WTC11 (cell line): ENCODE measurements around the gene MEDAG.

ENCODE experiments used
- ETV6 ChIP-seq: sonication (generic); formaldehyde crosslinking; IDR thresholded peaks from 2 replicates; pipeline ENCODE4 v1.8.1; 2022; ENCODE audit warnings: mild to moderate bottlenecking, missing genetic modification reagents
- IRF2 ChIP-seq: sonication (generic); formaldehyde crosslinking; IDR thresholded peaks from 2 replicates; pipeline ENCODE4 v1.8.0; 2022; ENCODE audit warnings: low read depth, missing genetic modification reagents, borderline replicate concordance
- JUN ChIP-seq: sonication (generic); formaldehyde crosslinking; IDR thresholded peaks from 2 replicates; pipeline ENCODE4 v1.8.0; 2023; ENCODE audit warnings: mild to moderate bottlenecking, missing genetic modification reagents
- NR2C2 ChIP-seq: sonication (generic); formaldehyde crosslinking; IDR thresholded peaks from 2 replicates; pipeline ENCODE4 v1.8.0; 2022; ENCODE audit warnings: mild to moderate bottlenecking, missing genetic modification reagents
- RORB ChIP-seq: fragments of 250-450 bp; sonication (Bioruptor Pico); IDR thresholded peaks from 2 replicates; pipeline ENCODE4 v1.9.0; 2021; ENCODE audit warnings: mild to moderate bottlenecking
- TEAD4 ChIP-seq: sonication (generic); formaldehyde crosslinking; IDR thresholded peaks from 2 replicates; pipeline ENCODE4 v1.8.0; 2022; ENCODE audit warnings: mild to moderate bottlenecking, missing genetic modification reagents
- TF ChIP-seq, protein P1 (sequence below): fragments of 200-600 bp; IDR thresholded peaks from 2 replicates; pipeline ENCODE4 v1.8.0; 2022; ENCODE audit warnings: antibody characterized with exemption
- TF ChIP-seq, protein P2 (sequence below): sonication (generic); formaldehyde crosslinking; IDR thresholded peaks from 2 replicates; pipeline ENCODE4 v1.8.0; 2022; ENCODE audit warnings: mild to moderate bottlenecking, missing genetic modification reagents
- TF ChIP-seq, protein P3 (sequence below): sonication (generic); formaldehyde crosslinking; IDR thresholded peaks from 2 replicates; pipeline ENCODE4 v1.8.0; 2023; ENCODE audit warnings: missing genetic modification reagents
- TF ChIP-seq, protein P4 (sequence below): sonication (generic); formaldehyde crosslinking; IDR thresholded peaks from 2 replicates; pipeline ENCODE4 v1.8.1; 2022; ENCODE audit warnings: mild to moderate bottlenecking, moderate library complexity, missing genetic modification reagents

DNA sequence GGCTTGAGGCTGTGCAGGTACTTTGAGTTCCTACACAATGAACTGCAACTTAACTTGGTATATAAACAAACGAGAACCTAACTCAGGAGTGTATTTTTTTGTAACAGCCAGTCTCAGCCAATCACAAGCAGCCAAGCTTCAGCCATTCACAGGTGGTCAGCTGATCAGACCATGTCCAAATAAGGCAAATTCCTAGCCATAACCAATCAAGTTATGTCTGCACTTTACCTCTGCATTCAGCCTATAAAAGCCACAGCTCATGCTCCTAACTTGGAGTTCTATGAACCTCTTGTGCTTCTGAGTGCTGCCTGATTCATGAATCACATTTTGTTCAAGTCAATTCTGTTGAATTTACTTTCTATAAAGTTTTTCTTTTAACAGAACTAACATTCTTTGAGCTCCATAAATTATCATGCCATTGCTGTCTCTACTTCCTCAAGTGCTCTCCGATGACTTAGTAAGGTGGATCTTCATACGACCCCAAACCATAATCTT, 16.8 kb upstream of the MEDAG start:
- TF ChIP-seq, protein P1, sequence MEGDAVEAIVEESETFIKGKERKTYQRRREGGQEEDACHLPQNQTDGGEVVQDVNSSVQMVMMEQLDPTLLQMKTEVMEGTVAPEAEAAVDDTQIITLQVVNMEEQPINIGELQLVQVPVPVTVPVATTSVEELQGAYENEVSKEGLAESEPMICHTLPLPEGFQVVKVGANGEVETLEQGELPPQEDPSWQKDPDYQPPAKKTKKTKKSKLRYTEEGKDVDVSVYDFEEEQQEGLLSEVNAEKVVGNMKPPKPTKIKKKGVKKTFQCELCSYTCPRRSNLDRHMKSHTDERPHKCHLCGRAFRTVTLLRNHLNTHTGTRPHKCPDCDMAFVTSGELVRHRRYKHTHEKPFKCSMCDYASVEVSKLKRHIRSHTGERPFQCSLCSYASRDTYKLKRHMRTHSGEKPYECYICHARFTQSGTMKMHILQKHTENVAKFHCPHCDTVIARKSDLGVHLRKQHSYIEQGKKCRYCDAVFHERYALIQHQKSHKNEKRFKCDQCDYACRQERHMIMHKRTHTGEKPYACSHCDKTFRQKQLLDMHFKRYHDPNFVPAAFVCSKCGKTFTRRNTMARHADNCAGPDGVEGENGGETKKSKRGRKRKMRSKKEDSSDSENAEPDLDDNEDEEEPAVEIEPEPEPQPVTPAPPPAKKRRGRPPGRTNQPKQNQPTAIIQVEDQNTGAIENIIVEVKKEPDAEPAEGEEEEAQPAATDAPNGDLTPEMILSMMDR: no peak
- no peak for TF ChIP-seq TEAD4 (CRISPR knock-in tag)
- TF ChIP-seq, protein P2, sequence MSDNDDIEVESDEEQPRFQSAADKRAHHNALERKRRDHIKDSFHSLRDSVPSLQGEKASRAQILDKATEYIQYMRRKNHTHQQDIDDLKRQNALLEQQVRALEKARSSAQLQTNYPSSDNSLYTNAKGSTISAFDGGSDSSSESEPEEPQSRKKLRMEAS (CRISPR knock-in tag): no peak
- no peak for TF ChIP-seq ETV6
- no peak for TF ChIP-seq IRF2 (CRISPR knock-in tag)
- TF ChIP-seq, protein P3, sequence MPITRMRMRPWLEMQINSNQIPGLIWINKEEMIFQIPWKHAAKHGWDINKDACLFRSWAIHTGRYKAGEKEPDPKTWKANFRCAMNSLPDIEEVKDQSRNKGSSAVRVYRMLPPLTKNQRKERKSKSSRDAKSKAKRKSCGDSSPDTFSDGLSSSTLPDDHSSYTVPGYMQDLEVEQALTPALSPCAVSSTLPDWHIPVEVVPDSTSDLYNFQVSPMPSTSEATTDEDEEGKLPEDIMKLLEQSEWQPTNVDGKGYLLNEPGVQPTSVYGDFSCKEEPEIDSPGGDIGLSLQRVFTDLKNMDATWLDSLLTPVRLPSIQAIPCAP (CRISPR knock-in tag): no peak
- no peak for TF ChIP-seq RORB (CRISPR knock-in tag)
- TF ChIP-seq NR2C2 (CRISPR knock-in tag): no peak
- TF ChIP-seq, protein P4, sequence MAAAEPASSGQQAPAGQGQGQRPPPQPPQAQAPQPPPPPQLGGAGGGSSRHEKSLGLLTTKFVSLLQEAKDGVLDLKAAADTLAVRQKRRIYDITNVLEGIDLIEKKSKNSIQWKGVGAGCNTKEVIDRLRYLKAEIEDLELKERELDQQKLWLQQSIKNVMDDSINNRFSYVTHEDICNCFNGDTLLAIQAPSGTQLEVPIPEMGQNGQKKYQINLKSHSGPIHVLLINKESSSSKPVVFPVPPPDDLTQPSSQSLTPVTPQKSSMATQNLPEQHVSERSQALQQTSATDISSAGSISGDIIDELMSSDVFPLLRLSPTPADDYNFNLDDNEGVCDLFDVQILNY (CRISPR knock-in tag): no peak
- no peak for TF ChIP-seq JUN (CRISPR knock-in tag)
